B cell (primary cell): ENCODE measurements around the gene CALD1. TPM values are rescaled to one million over a fixed set of nuclear protein-coding genes. Genes with fewer than 3 reads are reported as not detected.

Source experiments
- ATAC-seq: fragments of 200-7000 bp; cut with Tn5 transposase; one replicate; pipeline ENCODE4 v1.10.0; 2021; ENCODE audit warnings: low read depth, mild to moderate bottlenecking, moderate number of reproducible peaks, moderate library complexity
- CTCF ChIA-PET: fragments of 350-600 bp; sonication (Branson Sonifier 250); formaldehyde crosslinking; loops from one replicate; lab custom pipeline; 2021; ENCODE audit warnings: antibody characterized with exemption, inconsistent platforms; lab: Charles Lee
- POLR2A ChIA-PET: fragments of 350-600 bp; sonication (Branson Sonifier 250); formaldehyde crosslinking; loops from one replicate; lab custom pipeline; 2021; ENCODE audit warnings: antibody characterized with exemption; lab: Charles Lee
- DNase-seq: peaks from one replicate; pipeline ENCODE4 v3.0.0; 2013
- H2AFZ ChIP-seq: 2 replicates; pipeline ENCODE4 v1.6.1; 2012; ENCODE audit warnings: mild to moderate bottlenecking, low read depth, low read length; ENCODE audit not compliant: insufficient read depth, poor library complexity, severe bottlenecking
- H3K27ac ChIP-seq, 2 donors: 1 replicate in 1 of 2; 2 replicates in 1 of 2; pipeline ENCODE4 v1.5.1; 2012 to 2013; ENCODE audit warnings: low read length in 2 of 2, mild to moderate bottlenecking in 2 of 2, moderate library complexity in 1 of 2
- H3K27me3 ChIP-seq, 4 experiments: fragments of 200-600 bp in 1 of 4; sonication (generic) in 1 of 4; replicated peaks in 1 of 4; 1 replicate in 2 of 4; 2 replicates in 2 of 4; pipeline versions ENCODE4 v1.6.1 to v1.7.0; 2013 to 2016; ENCODE audit warnings: low read length in 3 of 4, mild to moderate bottlenecking in 2 of 4, mixed read lengths in 1 of 4, moderate library complexity in 1 of 4; ENCODE audit not compliant: insufficient read depth in 4 of 4, control insufficient read depth in 3 of 4; ENCODE audit errors: control extremely low read depth in 1 of 4
- H3K36me3 ChIP-seq, 2 experiments: replicated peaks in 1 of 2; 1 replicate in 1 of 2; 2 replicates in 1 of 2; pipeline versions ENCODE4 v1.6.1 to v1.7.1; 2013; ENCODE audit warnings: low read length in 1 of 2; ENCODE audit not compliant: insufficient read depth in 2 of 2, control insufficient read depth in 1 of 2; ENCODE audit errors: control extremely low read depth in 1 of 2, extremely low read depth in 1 of 2
- H3K4me1 ChIP-seq, 2 donors: fragments of 200-600 bp in 1 of 2; sonication (generic) in 1 of 2; 1 replicate in 1 of 2; 2 replicates in 1 of 2; pipeline versions ENCODE4 v1.5.1 to v1.6.1; 2013 to 2017; ENCODE audit warnings: low read length in 2 of 2; ENCODE audit not compliant: control insufficient read depth in 2 of 2, insufficient read depth in 2 of 2
- H3K4me2 ChIP-seq: replicated peaks from 2 replicates; pipeline ENCODE3; 2012; ENCODE audit warnings: mild to moderate bottlenecking, low read depth, low read length; ENCODE audit not compliant: poor library complexity, severe bottlenecking
- H3K4me3 ChIP-seq, 5 experiments: fragments of 200-600 bp in 1 of 5; sonication (generic) in 1 of 5; 1 replicate in 3 of 5; 2 replicates in 2 of 5; pipeline versions ENCODE4 v1.5.1 to v1.7.0; 2011 to 2016; ENCODE audit warnings: low read length in 4 of 5, mild to moderate bottlenecking in 4 of 5, low read depth in 2 of 5, control low read depth in 1 of 5, moderate library complexity in 1 of 5; ENCODE audit not compliant: insufficient read depth in 1 of 5; ENCODE audit errors: control extremely low read depth in 1 of 5, extremely low read depth in 1 of 5
- H3K79me2 ChIP-seq: fragments of 200-600 bp; sonication (generic); one replicate; pipeline ENCODE4 v1.6.0; 2016; ENCODE audit warnings: low read length; ENCODE audit not compliant: control insufficient read depth, insufficient read depth
- H3K9ac ChIP-seq: fragments of 200-600 bp; sonication (generic); 2 replicates; pipeline ENCODE4 v1.6.1; 2017; ENCODE audit warnings: mild to moderate bottlenecking, low read length, moderate library complexity
- H3K9me3 ChIP-seq, 3 donors: one replicate each; pipeline versions ENCODE4 v1.6.1 to v1.7.1; 2013; ENCODE audit warnings: low read length in 2 of 3; ENCODE audit not compliant: control insufficient read depth in 2 of 3, insufficient read depth in 1 of 3; ENCODE audit errors: control extremely low read depth in 1 of 3
- H4K20me1 ChIP-seq: 2 replicates; pipeline ENCODE4 v1.6.0; 2012; ENCODE audit warnings: mild to moderate bottlenecking, low read length; ENCODE audit not compliant: insufficient read depth, control insufficient read depth, poor library complexity, severe bottlenecking
- H3K27ac Mint-ChIP-seq: one replicate; pipeline ENCODE4 v1.8.0; 2021; ENCODE audit warnings: mixed read lengths
- H3K27me3 Mint-ChIP-seq: one replicate; pipeline ENCODE4 v1.8.0; 2021; ENCODE audit warnings: mixed read lengths
- H3K4me1 Mint-ChIP-seq: one replicate; pipeline ENCODE4 v1.8.0; 2021; ENCODE audit warnings: mixed read lengths
- H3K4me3 Mint-ChIP-seq: one replicate; pipeline ENCODE4 v1.8.0; 2021; ENCODE audit warnings: mixed read lengths
- H3K9me3 Mint-ChIP-seq: one replicate; pipeline ENCODE4 v1.8.0; 2022; ENCODE audit warnings: mixed read lengths; ENCODE audit not compliant: insufficient read depth
- EZH2 ChIP-seq: IDR thresholded peaks from 2 replicates; pipeline ENCODE4 v1.6.1; 2012; ENCODE audit warnings: borderline replicate concordance, low read depth, mild to moderate bottlenecking, moderate library complexity, low read length; ENCODE audit not compliant: insufficient read depth, poor library complexity, severe bottlenecking
- WGBS: methylation state at CpG from one replicate; pipeline ENCODE4 v1.1.5; 2013; ENCODE audit warnings: missing lambda C conversion rate; ENCODE audit not compliant: insufficient coverage; 5-methylcytosine and 5-hydroxymethylcytosine counted together
- intact Hi-C: fragments of 100-400 bp; cut with micrococcal nuclease; formaldehyde crosslinking; loops from one replicate; pipeline ENCODE4 v1.10.0; 2022
- polyA plus RNA-seq: library from polyadenylated mRNA; depleted of rRNA; stranded (reverse); fragments of >200 nt; gene quantifications from 2 replicates; pipeline ENCODE4 v1.2.3, GENCODE V29; 2012
- total RNA-seq, 2 donors: library from RNA; stranded (reverse); fragments of 120-200 nt in 1 of 2; gene quantifications; 1 replicate in 1 of 2; 2 replicates in 1 of 2; pipeline versions ENCODE4 v1.2.3 to v1.2.4, GENCODE V29; 2013 to 2022
- TF ChIP-seq, protein P1 (sequence below): fragments of 200-600 bp; IDR thresholded peaks from one replicate; pipeline ENCODE4 v1.8.0; 2022; ENCODE audit warnings: antibody characterized with exemption, mild to moderate bottlenecking

Gene CALD1
- total and polyA plus RNA-seq, 2 donors (not counting 1 experiment from before 2014, with no cell fraction given) = 0.18 to 0.69 TPM

DNA sequence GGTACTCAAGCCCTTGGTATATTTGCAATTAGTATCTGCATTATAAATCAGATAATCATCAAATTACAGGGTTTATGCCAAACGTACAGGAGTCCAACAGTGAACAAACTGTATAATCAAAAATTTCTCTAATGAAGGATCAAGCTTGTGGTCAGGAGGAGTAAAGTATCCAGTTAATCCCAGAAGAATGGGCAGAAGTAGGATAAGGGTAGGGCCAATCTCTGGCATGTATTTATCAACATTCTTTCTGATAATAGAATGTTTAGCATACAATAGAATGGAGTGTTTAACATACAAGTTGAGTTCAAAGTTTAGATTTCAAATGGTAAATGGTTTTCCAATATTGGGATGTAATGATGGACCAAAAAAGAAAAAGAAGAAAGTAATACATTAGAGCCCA lies 103.0 kb downstream of the CALD1 start:
- Histone ChIP-seq H3K9me3 (peaks cover 0 to 7% (median 0%) of the 10 kb centered on the region in 3 donors), H3K4me1 (no peaks in the 10 kb centered on the region), H3K36me3 (no peaks in the 10 kb centered on the region), H3K27me3 (no peaks in the 10 kb centered on the region), H3K9ac (no peak overlapping the region), H3K4me2 (no peak overlapping the region), H3K27ac (no peak overlapping the region), H3K79me2 (no peaks in the 10 kb centered on the region), H3K4me3 (no peak overlapping the region), H2AFZ (no peak overlapping the region), H4K20me1 (no peaks in the 10 kb centered on the region)
- ATAC-seq (no peak), DNase-seq (no peak)
- no peaks in the 10 kb centered on the region for H3K9me3 Mint-ChIP-seq
- POLR2A ChIA-PET = no interaction called here
- intact Hi-C loops = no loop called here
- no peak for TF ChIP-seq EZH2
- TF ChIP-seq, protein P1, sequence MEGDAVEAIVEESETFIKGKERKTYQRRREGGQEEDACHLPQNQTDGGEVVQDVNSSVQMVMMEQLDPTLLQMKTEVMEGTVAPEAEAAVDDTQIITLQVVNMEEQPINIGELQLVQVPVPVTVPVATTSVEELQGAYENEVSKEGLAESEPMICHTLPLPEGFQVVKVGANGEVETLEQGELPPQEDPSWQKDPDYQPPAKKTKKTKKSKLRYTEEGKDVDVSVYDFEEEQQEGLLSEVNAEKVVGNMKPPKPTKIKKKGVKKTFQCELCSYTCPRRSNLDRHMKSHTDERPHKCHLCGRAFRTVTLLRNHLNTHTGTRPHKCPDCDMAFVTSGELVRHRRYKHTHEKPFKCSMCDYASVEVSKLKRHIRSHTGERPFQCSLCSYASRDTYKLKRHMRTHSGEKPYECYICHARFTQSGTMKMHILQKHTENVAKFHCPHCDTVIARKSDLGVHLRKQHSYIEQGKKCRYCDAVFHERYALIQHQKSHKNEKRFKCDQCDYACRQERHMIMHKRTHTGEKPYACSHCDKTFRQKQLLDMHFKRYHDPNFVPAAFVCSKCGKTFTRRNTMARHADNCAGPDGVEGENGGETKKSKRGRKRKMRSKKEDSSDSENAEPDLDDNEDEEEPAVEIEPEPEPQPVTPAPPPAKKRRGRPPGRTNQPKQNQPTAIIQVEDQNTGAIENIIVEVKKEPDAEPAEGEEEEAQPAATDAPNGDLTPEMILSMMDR = no peak
- H3K27me3 Mint-ChIP-seq = peaks cover 7% of the 10 kb centered on the region
- CTCF ChIA-PET = no interaction called here
- H3K4me3 Mint-ChIP-seq = no peak overlapping the region
- no peak overlapping the region for H3K27ac Mint-ChIP-seq
- H3K4me1 Mint-ChIP-seq = no peaks in the 10 kb centered on the region
- WGBS = no CpG with 5 or more reads among the region's 1 CpG

DNA sequence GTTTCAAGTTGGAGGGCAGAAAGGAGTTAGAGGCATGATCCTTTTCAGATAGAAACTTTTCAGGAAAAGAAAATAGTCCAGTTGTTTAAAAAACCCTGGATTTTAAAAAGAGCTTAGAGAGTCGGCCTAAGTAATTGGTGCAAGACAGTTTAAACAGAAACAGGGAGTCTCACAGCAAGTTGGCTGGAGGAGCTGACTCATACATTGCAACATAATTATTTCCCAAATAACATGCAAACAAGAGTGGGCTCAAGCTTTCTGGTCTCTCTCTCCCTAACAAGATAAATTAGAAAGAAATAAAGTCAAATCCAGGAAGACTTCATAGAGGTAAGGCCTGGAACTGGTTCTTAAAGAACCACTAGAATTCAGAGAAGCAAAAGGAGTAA lies 106.5 kb downstream of the CALD1 start:
- H3K27me3 Mint-ChIP-seq = peaks cover 6% of the 10 kb centered on the region
- H3K27ac Mint-ChIP-seq = no peak overlapping the region
- Histone ChIP-seq H3K9me3 (no peaks in the 10 kb centered on the region), H3K79me2 (no peaks in the 10 kb centered on the region), H3K4me2 (no peak overlapping the region), H3K27ac (no peak overlapping the region), H3K27me3 (peaks cover 0 to 3% (median under 1%) of the 10 kb centered on the region in 4 experiments), H3K9ac (no peak overlapping the region), H2AFZ (no peak overlapping the region), H4K20me1 (no peaks in the 10 kb centered on the region), H3K36me3 (no peaks in the 10 kb centered on the region), H3K4me1 (no peaks in the 10 kb centered on the region), H3K4me3 (no peak overlapping the region)
- intact Hi-C loops = no loop called here
- DNase-seq (no peak), ATAC-seq (no peak)
- TF ChIP-seq EZH2 = no peak
- TF ChIP-seq, protein P1 = no peak
- H3K4me3 Mint-ChIP-seq = no peak overlapping the region
- no peaks in the 10 kb centered on the region for H3K4me1 Mint-ChIP-seq
- ChIA-PET CTCF (interaction anchor here (0.7 kb wide), 1 partner anchor 37 kb away, joined by 3 read pairs; no protein-coding TSS in a partner anchor), POLR2A (no interaction called here)
- no peaks in the 10 kb centered on the region for H3K9me3 Mint-ChIP-seq
- 100% methylated on average over 1 of the region's 1 CpG for WGBS
